HepG2 (cell line): ENCODE data around the gene PRSS2. TPM values are rescaled to one million over a fixed set of nuclear protein-coding genes. Genes with fewer than 3 reads are reported as not detected.

Experiments used
- CBX1 ChIP-seq: IDR thresholded peaks from one replicate; pipeline ENCODE4 v1.6.1; 2016; ENCODE audit warnings: antibody characterized with exemption, low read depth
- TBX2 ChIP-seq: sonication (generic); formaldehyde crosslinking; IDR thresholded peaks from 2 replicates; pipeline ENCODE4 v1.5.0; 2020; ENCODE audit warnings: missing genetic modification reagents, mild to moderate bottlenecking, borderline replicate concordance
- TEAD3 ChIP-seq: optimal IDR thresholded peaks from 2 replicates; pipeline ENCODE3; 2016; ENCODE audit warnings: borderline replicate concordance
- ZBTB3 ChIP-seq: sonication (generic); formaldehyde crosslinking; IDR thresholded peaks from 2 replicates; pipeline ENCODE4 v1.4.0; 2020; ENCODE audit warnings: low read depth, mild to moderate bottlenecking, moderate library complexity, missing genetic modification reagents, borderline replicate concordance
- ZNF160 ChIP-seq: sonication (generic); formaldehyde crosslinking; IDR thresholded peaks from 2 replicates; pipeline ENCODE4 v1.8.0; 2022; ENCODE audit warnings: mild to moderate bottlenecking, inconsistent platforms, missing genetic modification reagents
- ZNF326 ChIP-seq: sonication (generic); formaldehyde crosslinking; IDR thresholded peaks from 2 replicates; pipeline ENCODE4 v1.4.0; 2020; ENCODE audit warnings: missing genetic modification reagents, borderline replicate concordance
- ZNF33B ChIP-seq: sonication (generic); formaldehyde crosslinking; IDR thresholded peaks from 2 replicates; pipeline ENCODE4 v1.5.1; 2020; ENCODE audit warnings: mild to moderate bottlenecking, missing genetic modification reagents
- ZNF572 ChIP-seq: sonication (generic); formaldehyde crosslinking; IDR thresholded peaks from 2 replicates; pipeline ENCODE4 v1.5.1; 2020; ENCODE audit warnings: mild to moderate bottlenecking, missing genetic modification reagents
- ZNF747 ChIP-seq: sonication (generic); formaldehyde crosslinking; IDR thresholded peaks from 2 replicates; pipeline ENCODE4 v1.8.1; 2023; ENCODE audit warnings: missing genetic modification reagents, mild to moderate bottlenecking, borderline replicate concordance
- ZNF772 ChIP-seq: sonication (generic); formaldehyde crosslinking; IDR thresholded peaks from 2 replicates; pipeline ENCODE4 v1.5.0; 2020; ENCODE audit warnings: mild to moderate bottlenecking, missing genetic modification reagents
- ZNF816 ChIP-seq: sonication (generic); formaldehyde crosslinking; IDR thresholded peaks from 2 replicates; pipeline ENCODE4 v1.8.0; 2022; ENCODE audit warnings: missing genetic modification reagents, mild to moderate bottlenecking, borderline replicate concordance
- polyA plus RNA-seq, 8 experiments: library from polyadenylated mRNA; depleted of rRNA in 3 of 8; stranded (reverse) in 7 of 8; unstranded in 1 of 8; fragments of >200 nt; fragmentation: Illumina TruSeq in 4 of 8; extraction: Trizol in 4 of 8; gene quantifications; 2 replicates each; pipeline versions ENCODE4 v1.2.1 to v1.2.3, GENCODE V29; 2011 to 2016; ENCODE audit warnings: low read depth in 4 of 8, missing spikeins in 1 of 8, mixed read lengths in 1 of 8; ENCODE audit not compliant: insufficient read depth in 1 of 8
- total RNA-seq, 5 experiments: library from RNA; depleted of rRNA; stranded (reverse); fragments of >200 nt; fragmentation: Illumina TruSeq; extraction: Trizol; gene quantifications; 2 replicates each; pipeline ENCODE4 v1.2.3, GENCODE V29; 2016; ENCODE audit warnings: low read depth in 1 of 5
- TF ChIP-seq, protein P1 (sequence below): sonication (generic); formaldehyde crosslinking; IDR thresholded peaks from 2 replicates; pipeline ENCODE4 v1.8.0; 2022; ENCODE audit warnings: low read depth, missing genetic modification reagents
- TF ChIP-seq, protein P2 (sequence below): sonication (generic); formaldehyde crosslinking; IDR thresholded peaks from 2 replicates; pipeline ENCODE4 v1.4.0; 2020; ENCODE audit warnings: low read depth, mild to moderate bottlenecking, missing genetic modification reagents
- TF ChIP-seq, protein P3 (sequence below): IDR thresholded peaks from 2 replicates; pipeline ENCODE4 v1.6.1; 2012; ENCODE audit warnings: low read depth, low read length, improper control_type of control experiment

The PRSS2 gene
- total and polyA plus RNA-seq, 2 of the 13 experiments (the other 11 are each of a cell fraction or from before 2014, with no cell fraction given) = not detected

DNA sequence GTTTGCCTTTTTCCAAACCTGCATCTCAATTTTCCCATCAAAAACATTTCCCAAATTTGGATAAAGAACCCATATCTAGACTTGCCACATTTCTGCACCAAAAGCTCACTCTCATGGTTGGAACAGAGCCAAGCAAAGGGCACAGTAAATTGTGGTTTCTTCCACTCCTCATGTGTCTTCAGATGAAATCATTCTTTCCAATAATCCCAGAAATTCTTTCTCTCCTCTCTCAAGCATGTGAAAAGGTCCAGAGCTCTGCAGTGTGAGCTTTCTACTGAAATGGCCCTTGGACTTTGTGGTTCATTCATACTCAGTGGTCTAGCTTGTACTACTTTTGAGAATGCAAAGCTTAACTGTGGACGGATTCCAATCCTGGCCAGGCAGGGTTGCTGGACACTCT lies 19.8 kb downstream of the PRSS2 start (continued):
- TF ChIP-seq ZBTB3 (CRISPR knock-in tag) (no peak), ZNF33B (no peak), ZNF160 (no peak), ZNF326 (CRISPR knock-in tag) (no peak), CBX1 (no peak), TBX2 (CRISPR knock-in tag) (no peak), ZNF816 (CRISPR knock-in tag) (no peak), ZNF747 (CRISPR knock-in tag) (no peak), ZNF772 (no peak), ZNF572 (no peak), TEAD3 (CRISPR knock-in tag) (no peak)
- TF ChIP-seq, protein P1, sequence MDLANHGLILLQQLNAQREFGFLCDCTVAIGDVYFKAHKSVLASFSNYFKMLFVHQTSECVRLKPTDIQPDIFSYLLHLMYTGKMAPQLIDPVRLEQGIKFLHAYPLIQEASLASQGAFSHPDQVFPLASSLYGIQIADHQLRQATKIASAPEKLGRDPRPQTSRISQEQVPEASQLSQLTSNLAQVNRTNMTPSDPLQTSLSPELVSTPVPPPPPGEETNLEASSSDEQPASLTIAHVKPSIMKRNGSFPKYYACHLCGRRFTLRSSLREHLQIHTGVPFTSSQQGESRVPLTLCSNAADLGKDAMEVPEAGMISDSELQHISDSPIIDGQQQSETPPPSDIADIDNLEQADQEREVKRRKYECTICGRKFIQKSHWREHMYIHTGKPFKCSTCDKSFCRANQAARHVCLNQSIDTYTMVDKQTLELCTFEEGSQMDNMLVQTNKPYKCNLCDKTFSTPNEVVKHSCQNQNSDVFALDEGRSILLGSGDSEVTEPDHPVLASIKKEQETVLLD (CRISPR knock-in tag) = no peak
- TF ChIP-seq, protein P2, sequence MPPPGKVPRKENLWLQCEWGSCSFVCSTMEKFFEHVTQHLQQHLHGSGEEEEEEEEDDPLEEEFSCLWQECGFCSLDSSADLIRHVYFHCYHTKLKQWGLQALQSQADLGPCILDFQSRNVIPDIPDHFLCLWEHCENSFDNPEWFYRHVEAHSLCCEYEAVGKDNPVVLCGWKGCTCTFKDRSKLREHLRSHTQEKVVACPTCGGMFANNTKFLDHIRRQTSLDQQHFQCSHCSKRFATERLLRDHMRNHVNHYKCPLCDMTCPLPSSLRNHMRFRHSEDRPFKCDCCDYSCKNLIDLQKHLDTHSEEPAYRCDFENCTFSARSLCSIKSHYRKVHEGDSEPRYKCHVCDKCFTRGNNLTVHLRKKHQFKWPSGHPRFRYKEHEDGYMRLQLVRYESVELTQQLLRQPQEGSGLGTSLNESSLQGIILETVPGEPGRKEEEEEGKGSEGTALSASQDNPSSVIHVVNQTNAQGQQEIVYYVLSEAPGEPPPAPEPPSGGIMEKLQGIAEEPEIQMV (CRISPR knock-in tag) = no peak
- TF ChIP-seq, protein P3, sequence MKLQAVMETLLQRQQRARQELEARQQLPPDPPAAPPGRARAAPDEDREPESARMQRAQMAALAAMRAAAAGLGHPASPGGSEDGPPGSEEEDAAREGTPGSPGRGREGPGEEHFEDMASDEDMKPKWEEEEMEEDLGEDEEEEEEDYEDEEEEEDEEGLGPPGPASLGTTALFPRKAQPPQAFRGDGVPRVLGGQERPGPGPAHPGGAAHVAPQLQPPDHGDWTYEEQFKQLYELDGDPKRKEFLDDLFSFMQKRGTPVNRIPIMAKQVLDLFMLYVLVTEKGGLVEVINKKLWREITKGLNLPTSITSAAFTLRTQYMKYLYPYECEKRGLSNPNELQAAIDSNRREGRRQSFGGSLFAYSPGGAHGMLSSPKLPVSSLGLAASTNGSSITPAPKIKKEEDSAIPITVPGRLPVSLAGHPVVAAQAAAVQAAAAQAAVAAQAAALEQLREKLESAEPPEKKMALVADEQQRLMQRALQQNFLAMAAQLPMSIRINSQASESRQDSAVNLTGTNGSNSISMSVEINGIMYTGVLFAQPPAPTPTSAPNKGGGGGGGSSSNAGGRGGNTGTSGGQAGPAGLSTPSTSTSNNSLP = no peak
